HTR-8/SVneo (cell line): ENCODE results near the gene HOXD12.

Experiments
- DNase-seq: peaks from one replicate; pipeline ENCODE4 v3.0.0; 2011; ENCODE audit warnings: low spot score, mixed read lengths; ENCODE audit not compliant: insufficient read length
- FAIRE-seq: peaks from 2 replicates; lab custom pipeline; 2011; peaks lifted over from hg19 to GRCh38; lab: Jason Lieb, UNC

HOXD12 gene

DNA sequence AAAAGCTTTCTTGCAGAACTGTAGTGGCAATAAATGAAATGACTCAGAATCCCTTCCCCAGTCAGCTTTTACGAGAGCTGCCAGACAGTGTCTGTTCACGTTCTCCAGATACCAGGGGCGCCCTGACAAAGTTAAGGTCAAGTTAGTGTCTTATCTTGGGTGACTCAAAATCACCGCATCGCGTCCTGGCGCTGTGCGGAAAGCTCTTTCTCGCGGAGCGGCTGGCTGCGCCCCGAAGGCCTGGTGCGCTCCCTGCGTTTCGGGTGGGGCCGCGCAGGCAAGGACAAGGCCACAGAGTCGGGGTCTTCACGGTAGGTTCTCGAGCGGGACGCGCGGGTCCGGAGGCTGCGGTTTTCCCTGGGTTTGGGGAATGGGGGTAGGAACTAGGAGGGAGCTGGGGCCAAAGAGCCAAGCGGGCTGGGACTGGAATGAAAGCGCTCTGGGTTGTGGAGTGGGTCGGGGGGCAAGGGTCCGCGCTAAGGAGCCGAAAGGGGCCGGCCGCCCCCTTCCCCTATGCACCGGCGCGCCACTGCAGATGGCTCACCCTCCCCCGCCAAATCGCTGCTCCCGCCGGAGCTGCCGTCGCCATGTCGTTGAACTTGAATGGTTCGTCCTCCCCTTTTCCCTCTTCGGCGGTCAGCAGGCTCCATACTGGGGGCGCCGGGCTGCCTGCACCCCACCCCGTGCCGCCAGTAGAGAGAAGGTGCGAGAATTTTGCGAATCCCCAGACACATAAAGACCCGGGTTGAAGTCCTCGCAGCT, 4.9 kb downstream of the HOXD12 start:
- FAIRE-seq (no peak), DNase-seq (peak; percentile 74)

DNA sequence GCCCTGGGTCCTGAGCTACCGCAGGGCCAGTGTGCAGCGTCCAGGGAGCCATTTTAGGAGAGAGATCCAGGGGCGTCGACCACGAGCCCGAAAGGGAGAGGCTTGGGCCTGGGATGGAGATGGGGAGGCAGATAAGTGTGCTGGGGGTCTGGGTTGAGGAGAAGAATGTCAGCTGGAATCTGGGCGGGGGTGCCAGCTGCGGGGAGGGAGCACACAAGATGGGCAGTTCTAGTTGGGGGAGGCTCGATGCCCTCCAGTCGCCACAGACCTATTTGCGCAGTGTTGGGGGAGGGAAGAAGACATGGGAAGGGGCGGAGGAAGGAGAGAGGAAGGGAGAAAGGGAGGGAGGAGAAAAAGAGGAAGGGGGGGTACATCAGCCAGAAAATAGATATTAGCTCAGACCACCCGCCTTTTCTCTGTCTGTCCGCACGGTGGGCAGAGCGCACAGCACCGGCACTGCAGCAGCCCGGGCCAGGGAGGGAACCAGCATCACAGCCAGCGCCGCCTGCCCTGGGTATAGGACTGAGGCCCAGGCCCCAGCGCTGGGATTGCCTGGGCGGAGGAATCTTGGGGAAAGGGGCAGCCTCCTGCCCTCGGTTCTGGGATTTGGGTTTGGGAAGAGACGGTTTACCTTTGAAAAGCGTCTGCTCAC, 5.6 kb downstream of the HOXD12 start:
- DNase-seq = no peak
- no peak for FAIRE-seq

DNA sequence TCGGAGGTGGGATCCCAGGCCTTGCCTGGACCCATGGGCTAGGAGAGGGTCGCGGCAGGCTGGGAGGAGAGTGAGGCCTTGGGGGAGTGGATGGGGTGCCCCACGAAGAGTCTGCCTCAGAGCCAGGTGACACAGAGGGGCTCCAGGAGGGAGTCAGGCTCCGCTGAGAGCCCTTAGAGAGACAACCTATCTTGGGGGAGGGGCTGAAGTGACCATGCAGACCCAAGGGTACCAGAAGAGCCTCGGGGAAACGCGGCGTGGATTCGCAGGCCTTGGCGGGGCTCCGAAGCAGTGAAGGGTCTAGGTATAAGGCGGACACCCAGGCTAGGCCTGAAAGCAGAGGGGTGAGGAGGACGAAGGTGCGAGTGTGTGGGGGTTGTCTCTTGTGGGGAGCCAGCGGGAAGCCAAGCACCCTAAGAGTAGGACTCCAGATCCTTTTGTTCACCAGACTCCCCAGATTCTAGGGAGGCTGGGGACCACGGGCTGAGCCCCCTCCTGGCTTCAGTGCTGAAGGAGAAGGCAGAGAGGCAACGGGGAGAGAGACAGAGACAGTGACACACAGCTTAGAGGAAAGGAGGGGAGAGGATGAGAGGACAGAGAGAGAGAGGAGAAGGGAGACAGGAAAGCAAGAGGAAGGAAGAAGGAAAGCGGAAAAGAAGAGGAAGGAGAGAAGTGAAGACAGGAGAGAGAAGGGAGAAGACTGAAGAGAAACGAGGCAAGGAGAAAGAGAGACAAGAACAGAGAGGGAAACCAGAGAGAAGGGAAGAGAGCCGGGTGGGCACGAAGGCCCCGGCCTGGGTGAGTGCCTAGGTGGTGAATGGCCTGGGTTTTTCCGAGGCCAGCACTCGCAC, 6.4 kb downstream of the HOXD12 start:
- FAIRE-seq (no peak), DNase-seq (no peak)

DNA sequence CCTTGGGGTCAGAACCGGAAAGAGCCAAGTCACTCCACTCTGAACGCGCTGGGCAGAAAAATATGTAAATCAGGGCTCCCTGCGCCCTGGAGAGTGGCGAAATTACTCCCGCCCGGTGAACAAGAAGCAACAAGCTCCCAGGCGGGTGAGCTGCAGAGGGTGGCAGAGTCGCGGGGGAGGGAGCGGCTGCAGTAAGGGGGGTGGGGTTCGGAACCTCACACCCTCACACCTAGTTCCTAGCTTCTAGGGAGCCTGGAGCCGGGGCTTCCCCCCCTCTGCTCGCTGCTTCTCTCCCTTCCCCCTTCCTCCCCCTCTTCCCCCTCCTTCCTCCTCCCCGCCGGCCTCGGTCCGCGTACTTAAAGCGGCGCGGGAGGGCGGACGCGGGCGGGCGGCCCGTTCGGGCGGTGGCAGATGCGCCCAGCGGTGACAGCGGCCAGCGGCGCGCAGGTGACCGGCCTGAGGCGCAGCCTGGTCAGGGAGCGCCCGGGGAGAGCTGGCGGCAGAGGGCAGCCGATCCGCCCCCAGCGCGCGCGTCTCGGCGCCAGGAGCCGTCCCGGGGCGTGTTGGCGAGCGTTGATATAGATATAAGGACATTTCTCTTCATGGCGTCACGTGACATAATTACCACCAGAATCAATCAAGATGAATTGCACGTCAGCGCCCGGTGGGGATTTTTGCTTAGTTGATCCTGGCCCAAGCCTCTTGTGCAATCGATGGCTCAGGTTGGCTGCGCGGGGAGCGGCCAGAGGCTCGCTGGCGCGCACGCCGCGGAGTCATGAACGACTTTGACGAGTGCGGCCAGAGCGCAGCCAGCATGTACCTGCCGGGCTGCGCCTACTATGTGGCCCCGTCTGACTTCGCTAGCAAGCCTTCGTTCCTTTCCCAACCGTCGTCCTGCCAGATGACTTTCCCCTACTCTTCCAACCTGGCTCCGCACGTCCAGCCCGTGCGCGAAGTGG, 7.3 kb downstream of the HOXD12 start, which contains the start of gene HOXD11:
HOXD11 (plus strand) TSS at position 700 of the 959 bp plus-strand sequence; CDS start at position 776, 76 bp downstream.
- DNase-seq = peak; percentile 39
- FAIRE-seq = peak; percentile 64

GRCh38 chr2:176107731-176108181, 8.2 kb downstream of the HOXD12 start:
- FAIRE-seq (no peak), DNase-seq (no peak)

DNA sequence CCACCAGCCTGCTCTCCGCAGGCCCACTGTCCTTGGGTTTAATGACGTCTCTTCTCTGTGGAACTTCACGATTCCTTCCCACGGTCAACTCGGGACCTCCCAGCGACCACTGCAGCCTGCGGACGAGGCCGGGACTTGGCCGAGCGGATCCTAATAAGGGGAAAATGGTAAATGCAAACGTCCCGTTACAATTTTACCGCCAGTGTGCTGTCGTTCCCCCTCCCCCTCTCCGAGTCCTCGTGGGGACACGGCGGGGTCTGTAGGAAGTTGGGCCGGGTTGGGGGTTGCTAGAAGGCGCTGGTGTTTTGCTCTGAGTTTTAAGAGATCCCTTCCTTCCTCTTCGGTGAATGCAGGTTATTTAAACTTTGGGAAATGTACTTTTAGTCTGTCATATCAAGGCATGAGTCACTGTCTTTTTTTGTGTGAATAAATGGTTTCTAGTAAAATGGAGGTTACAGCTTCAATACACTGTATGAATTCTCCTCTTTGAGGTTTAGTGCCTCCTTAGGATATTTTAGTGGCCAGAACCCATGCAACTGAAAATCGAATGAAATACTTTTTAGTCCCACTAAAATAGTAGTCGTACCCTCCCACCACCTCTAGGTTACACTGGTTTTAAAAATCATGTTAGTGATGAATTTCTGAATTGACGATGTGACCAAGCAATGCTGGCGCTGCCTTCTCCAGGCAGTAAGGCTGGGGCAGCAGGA, 9.8 kb downstream of the HOXD12 start:
- FAIRE-seq (no peak), DNase-seq (no peak)

- FAIRE-seq = no peak
- no peak for DNase-seq
These were observed 10.4 kb downstream of the HOXD12 start for GRCh38 chr2:176109946-176110345.

DNA sequence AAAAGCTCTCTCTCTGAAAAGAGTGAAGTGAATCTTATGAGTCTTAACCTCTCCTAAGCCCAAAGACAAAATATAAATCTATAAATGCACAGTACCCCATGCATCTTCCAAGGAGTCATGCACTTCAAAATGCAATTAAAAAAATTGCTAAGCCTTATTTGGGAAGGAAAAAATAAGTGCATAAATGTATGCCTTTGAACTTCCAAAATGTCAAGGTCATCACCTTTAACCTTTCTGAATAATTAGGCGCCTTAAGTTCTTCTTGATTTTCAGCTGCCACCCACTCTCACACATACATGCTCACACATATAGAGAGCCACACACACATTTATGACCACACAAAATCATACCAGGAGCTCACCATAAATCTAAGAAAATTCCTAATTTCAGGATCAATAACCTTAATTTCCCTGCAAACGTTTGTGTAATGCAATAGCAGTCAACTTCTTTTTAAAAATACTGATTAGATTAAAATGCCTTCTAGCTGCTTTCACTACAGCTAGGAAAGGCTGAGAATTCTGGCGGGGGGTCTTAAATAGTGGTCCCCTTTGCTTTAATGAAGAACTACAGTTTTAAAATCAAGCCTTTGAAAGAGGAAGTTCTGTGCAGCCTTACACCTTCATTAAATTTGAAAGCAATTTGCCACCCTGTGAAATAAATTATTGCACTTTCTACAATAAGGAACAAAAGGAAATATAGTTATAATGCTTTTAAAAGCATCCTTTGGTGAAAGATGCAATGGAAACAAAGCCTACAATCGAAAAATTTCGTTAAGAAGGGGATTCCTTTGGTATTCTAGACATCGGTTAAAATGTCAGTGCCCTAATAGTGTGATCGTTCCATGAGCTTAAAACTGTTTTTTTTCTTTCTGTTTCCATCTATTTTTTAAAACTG, 11.1 kb downstream of the HOXD12 start:
- FAIRE-seq (no peak), DNase-seq (no peak)

- peak; percentile 57 for DNase-seq
- FAIRE-seq = peak; percentile 13
These were observed 11.7 kb downstream of the HOXD12 start for GRCh38 chr2:176111309-176111663.

DNA sequence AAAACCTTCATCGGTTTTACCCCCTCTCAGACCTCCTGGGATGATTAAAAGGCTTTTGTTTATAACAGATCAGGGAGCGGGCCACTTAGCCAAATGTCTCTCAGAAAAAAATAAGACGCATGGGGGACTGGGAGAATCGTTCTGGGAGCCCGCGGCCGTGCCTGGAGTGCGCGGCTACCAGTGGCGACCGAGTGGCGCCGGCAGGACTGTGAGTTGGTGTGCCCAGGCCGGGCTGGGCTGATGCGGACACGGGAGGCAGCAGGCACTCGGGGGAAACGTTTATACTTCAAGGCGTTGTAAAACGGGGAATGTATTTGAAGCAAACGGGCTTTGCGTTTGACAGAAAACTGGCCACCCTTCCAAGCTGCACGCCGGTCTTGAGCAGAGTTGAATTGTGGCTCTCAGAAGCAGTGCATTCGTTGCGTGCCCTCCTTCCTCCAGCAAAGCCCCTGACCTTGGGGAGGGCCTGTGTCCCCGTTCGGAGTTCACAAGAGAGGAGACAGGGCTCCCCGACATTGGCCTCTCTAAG, 12.3 kb downstream of the HOXD12 start:
- DNase-seq (no peak), FAIRE-seq (no peak)

GRCh38 chr2:176112375-176113302, 13.0 kb downstream of the HOXD12 start:
- FAIRE-seq (no peak), DNase-seq (no peak)

- FAIRE-seq = no peak
- DNase-seq = no peak
These were observed 14.7 kb downstream of the HOXD12 start for GRCh38 chr2:176114120-176114929.

DNA sequence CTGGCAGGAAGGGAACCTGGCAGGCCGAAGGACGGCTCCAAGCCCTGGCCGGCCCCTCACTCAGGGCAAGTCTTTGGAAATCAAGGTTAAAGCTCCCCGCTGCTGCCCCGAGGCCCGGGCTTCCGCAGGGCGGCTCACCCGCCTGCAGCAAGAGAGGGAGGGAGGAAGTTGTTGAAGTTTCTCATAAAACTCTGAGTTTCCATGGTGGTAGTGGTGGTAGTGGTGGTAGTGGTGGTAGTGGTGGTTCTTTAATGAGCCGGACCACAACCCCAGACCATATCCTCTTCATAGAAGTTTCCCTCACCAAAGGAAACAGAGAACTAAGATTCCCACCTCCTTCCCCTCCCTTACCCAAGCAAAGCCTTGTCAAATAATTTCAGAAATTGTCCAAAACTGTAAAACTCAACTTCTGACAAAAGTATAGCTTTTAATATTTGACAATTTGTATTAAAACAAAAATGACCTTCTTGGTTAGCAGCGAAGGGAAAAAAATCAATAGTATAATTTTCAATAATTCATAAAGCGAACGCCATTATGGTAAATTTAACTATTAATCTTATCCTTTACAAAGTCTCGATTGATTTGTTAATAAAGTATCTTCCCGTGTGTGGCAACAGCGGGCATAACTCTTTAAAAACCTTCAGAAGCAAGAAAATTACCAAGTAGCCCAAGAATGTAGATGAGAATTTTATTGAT, 15.5 kb downstream of the HOXD12 start:
- FAIRE-seq (no peak), DNase-seq (no peak)

GRCh38 chr2:176115883-176116813, 16.6 kb downstream of the HOXD12 start, which contains the start of gene HOXD10:
TSS of gene HOXD10 (plus strand) at chr2:176116778. CDS start at chr2:176116834, 56 bp downstream.
- FAIRE-seq (no peak), DNase-seq (no peak)
